ENCODE results near the gene CBLN4.

CBLN4 gene

GRCh38 chr20:56005389-56005715 is at the start of gene CBLN4:
TSS of gene CBLN4 (minus strand) at chr20:56005519. CDS start at chr20:56004171, 1,348 bp downstream.
- DNase-seq: no peak

- no peak for DNase-seq
Observed at GRCh38 chr20:56043227-56043626, 37.9 kb upstream of the CBLN4 start.

GRCh38 chr20:56032251-56032650 is 26.9 kb upstream of the CBLN4 start:
- DNase-seq: no peak

GRCh38 chr20:56018716-56019115 is 13.4 kb upstream of the CBLN4 start:
- DNase-seq: no peak

- no peak for DNase-seq
Observed at GRCh38 chr20:56018194-56018593, 12.9 kb upstream of the CBLN4 start.

GRCh38 chr20:56017560-56017959 is 12.2 kb upstream of the CBLN4 start:
- DNase-seq: no peak

- DNase-seq: no peak
Observed at GRCh38 chr20:56014998-56015397, 9.7 kb upstream of the CBLN4 start.

- no peak for DNase-seq
Observed at GRCh38 chr20:56014151-56014550, 8.8 kb upstream of the CBLN4 start.

GRCh38 chr20:56004611-56005388 is 519 bp downstream of the CBLN4 start:
- DNase-seq: no peak

GRCh38 chr20:56004007-56004406 is 1.3 kb downstream of the CBLN4 start:
- no peak for DNase-seq

GRCh38 chr20:56002908-56003800 is 2.2 kb downstream of the CBLN4 start:
- DNase-seq: no peak

- DNase-seq: no peak
Observed at GRCh38 chr20:56001890-56002289, 3.4 kb downstream of the CBLN4 start.

GRCh38 chr20:56001106-56001785 is 4.1 kb downstream of the CBLN4 start:
- no peak for DNase-seq

- DNase-seq: no peak
Observed at GRCh38 chr20:55978550-55978949, 26.8 kb downstream of the CBLN4 start.

- no peak for DNase-seq
Observed at GRCh38 chr20:55977690-55978459, 27.4 kb downstream of the CBLN4 start.

GRCh38 chr20:55974491-55975202 is 30.7 kb downstream of the CBLN4 start:
- DNase-seq: no peak

- no peak for DNase-seq
Observed at GRCh38 chr20:55964790-55965189, 40.5 kb downstream of the CBLN4 start.

- DNase-seq: no peak
Observed at GRCh38 chr20:55961376-55962330, 43.7 kb downstream of the CBLN4 start.

- no peak for DNase-seq
Observed at GRCh38 chr20:55953201-55953600, 52.1 kb downstream of the CBLN4 start.

GRCh38 chr20:55947701-55948100 is 57.6 kb downstream of the CBLN4 start:
- DNase-seq: no peak
